ENCODE results near the gene MAJIN. TPM values are rescaled to one million over a fixed set of nuclear protein-coding genes. Genes with fewer than 3 reads are reported as not detected.

MAJIN gene
- polyA plus RNA-seq, 1 of the 3 experiments (the other 2 are of a cell fraction): not detected

DNA sequence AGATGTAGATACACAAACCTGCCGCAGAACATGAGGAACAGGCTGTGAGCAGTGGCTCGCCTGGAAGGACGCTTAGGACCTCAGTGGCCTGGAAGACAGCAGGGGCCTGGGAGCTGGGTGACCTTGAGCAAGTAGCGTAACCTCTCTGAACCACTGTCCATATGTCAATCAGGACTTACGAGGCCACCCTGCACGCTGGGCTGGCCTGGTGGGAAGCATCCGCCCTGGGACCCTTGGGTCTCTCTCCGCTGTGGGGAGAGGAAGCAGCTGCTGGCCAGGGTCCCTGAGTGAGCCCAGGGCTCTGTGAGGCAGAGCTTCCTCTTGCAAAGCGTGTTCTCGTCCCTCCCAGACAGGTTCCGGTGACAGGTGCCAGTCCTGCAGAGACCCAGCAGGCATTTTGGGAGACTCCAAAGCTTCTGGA lies 79.5 kb downstream of the MAJIN start:
- H4K20me1 ChIP-seq (ENCODE audit: insufficient read depth): no peaks in the 10 kb centered on the region
- no peak overlapping the region for H3K4me2 ChIP-seq
- H3K36me3 ChIP-seq (replicated peaks in 1 of 2; ENCODE audit: control insufficient read depth in 1 of 2, insufficient read depth in 2 of 2, low read length in 1 of 2): peaks cover 0 to 2% of the 10 kb centered on the region in 2 experiments
- DNase-seq: no peak
- H3K27me3 ChIP-seq (ENCODE audit: insufficient read depth): no peaks in the 10 kb centered on the region
- H3K9me2 ChIP-seq: no peaks in the 10 kb centered on the region
- no peak overlapping the region for H3K27ac ChIP-seq (ENCODE audit: low read depth in 2 of 2, low read length in 1 of 2)
- no peaks in the 10 kb centered on the region for H3F3A ChIP-seq (replicated peaks; ENCODE audit: insufficient read depth)
- no peak overlapping the region for H2AFZ ChIP-seq (ENCODE audit: low read depth)
- 87% methylated on average over 10 of the region's 11 CpGs for WGBS (ENCODE audit: low lambda C conversion rate)
- no peaks in the 10 kb centered on the region for H3K9me3 ChIP-seq
- no peak for TF ChIP-seq YY1 (IDR thresholded peaks at IDR 0.05; ENCODE audit: low read depth)
- no peak for TF ChIP-seq MXI1 (IDR thresholded peaks at IDR 0.05; ENCODE audit: low read depth, low read length)
- TF ChIP-seq POLR2AphosphoS5 (IDR thresholded peaks at IDR 0.05; ENCODE audit: low read depth, low read length): no peak
- TF ChIP-seq, protein P1, sequence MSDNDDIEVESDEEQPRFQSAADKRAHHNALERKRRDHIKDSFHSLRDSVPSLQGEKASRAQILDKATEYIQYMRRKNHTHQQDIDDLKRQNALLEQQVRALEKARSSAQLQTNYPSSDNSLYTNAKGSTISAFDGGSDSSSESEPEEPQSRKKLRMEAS (IDR thresholded peaks at IDR 0.05; ENCODE audit: low read depth): no peak
- TF ChIP-seq IRF3 (IDR thresholded peaks at IDR 0.05; ENCODE audit: low read depth, low read length): no peak
- no peak for TF ChIP-seq ZBTB33 (IDR thresholded peaks at IDR 0.05; ENCODE audit: borderline replicate concordance, low read depth)
- no peak for TF ChIP-seq RCOR1 (IDR thresholded peaks at IDR 0.05; ENCODE audit: low read length)
- no peak for TF ChIP-seq TCF12 (IDR thresholded peaks at IDR 0.05)
- no peak for TF ChIP-seq EZH2phosphoT487 (IDR thresholded peaks at IDR 0.05; ENCODE audit: borderline replicate concordance, low read depth)
- no peak for TF ChIP-seq SMC3 (IDR thresholded peaks at IDR 0.05; ENCODE audit: low read depth, low read length)
- TF ChIP-seq RXRA (IDR thresholded peaks at IDR 0.05; ENCODE audit: borderline replicate concordance, low read depth): no peak
- no peak for TF ChIP-seq NRF1 (IDR thresholded peaks at IDR 0.05; ENCODE audit: low read depth, low read length)
- no peak for TF ChIP-seq ELF1 (IDR thresholded peaks at IDR 0.05)
- no peak for TF ChIP-seq FOSL2 (IDR thresholded peaks at IDR 0.05; ENCODE audit: borderline replicate concordance, low read depth)
- no peak for TF ChIP-seq SIN3A (IDR thresholded peaks at IDR 0.05; ENCODE audit: borderline replicate concordance, low read depth, low read length)
- TF ChIP-seq TAF1 (IDR thresholded peaks at IDR 0.05; ENCODE audit: borderline replicate concordance, low read depth, low read length): no peak
- no peak for TF ChIP-seq TEAD4 (IDR thresholded peaks at IDR 0.05; ENCODE audit: borderline replicate concordance, insufficient read depth)
- TF ChIP-seq RAD21 (IDR thresholded peaks at IDR 0.05; ENCODE audit: low read length): no peak
- no peaks in the 10 kb centered on the region for H3K79me2 ChIP-seq (ENCODE audit: insufficient read depth)
- ChIA-PET CTCF (interaction anchor here (0.7 to 26.7 kb wide), 8 partner anchors 15 to 122 kb away, joined by 3 to 530 read pairs (median 4); partner anchors contain the start of genes ARL2, CDC42BPG and PPP2R5B), POLR2A (interaction anchor here (0.6 to 0.7 kb wide), 2 partner anchors 10 to 28 kb away, joined by 3 to 4 read pairs; no protein-coding TSS in a partner anchor)
- H3K9ac ChIP-seq: no peak overlapping the region
- peaks cover 0 to 15% of the 10 kb centered on the region in 2 experiments; a peak in 1 of 4 replicates for H3K4me1 ChIP-seq (ENCODE audit: control insufficient read depth in 1 of 2, insufficient read depth in 2 of 2, low read depth in 1 of 2, low read length in 1 of 2)
- no peak overlapping the region for H3K4me3 ChIP-seq (ENCODE audit: low read depth in 2 of 2, low read length in 1 of 2)

Measured in SK-N-SH (cell line).